AG09309 (cell line): ENCODE data around the gene ENO1.

Source experiments
- DNase-seq: peaks from one replicate; pipeline ENCODE4 v3.0.0-alpha.2; 2010; ENCODE audit warnings: low read depth
- H3K4me3 ChIP-seq: 2 replicates; pipeline ENCODE4 v1.5.1; 2011; ENCODE audit warnings: mild to moderate bottlenecking, low read depth, low read length, moderate library complexity; ENCODE audit not compliant: control insufficient read depth
- CTCF ChIP-seq: IDR thresholded peaks from 2 replicates; pipeline ENCODE4 v1.5.1; 2011; ENCODE audit warnings: mild to moderate bottlenecking, low read depth, low read length, inconsistent platforms; ENCODE audit not compliant: insufficient read depth, control insufficient read depth; ENCODE audit errors: missing control alignments

ENO1 gene

GRCh38 chr1:8870103-8870502, 8.4 kb downstream of the ENO1 start:
- DNase-seq = no peak
- no peak overlapping the region for H3K4me3 ChIP-seq
- no peak for TF ChIP-seq CTCF

GRCh38 chr1:8867878-8868567, 10.5 kb downstream of the ENO1 start:
- TF ChIP-seq CTCF = no peak
- DNase-seq = no peak

DNA sequence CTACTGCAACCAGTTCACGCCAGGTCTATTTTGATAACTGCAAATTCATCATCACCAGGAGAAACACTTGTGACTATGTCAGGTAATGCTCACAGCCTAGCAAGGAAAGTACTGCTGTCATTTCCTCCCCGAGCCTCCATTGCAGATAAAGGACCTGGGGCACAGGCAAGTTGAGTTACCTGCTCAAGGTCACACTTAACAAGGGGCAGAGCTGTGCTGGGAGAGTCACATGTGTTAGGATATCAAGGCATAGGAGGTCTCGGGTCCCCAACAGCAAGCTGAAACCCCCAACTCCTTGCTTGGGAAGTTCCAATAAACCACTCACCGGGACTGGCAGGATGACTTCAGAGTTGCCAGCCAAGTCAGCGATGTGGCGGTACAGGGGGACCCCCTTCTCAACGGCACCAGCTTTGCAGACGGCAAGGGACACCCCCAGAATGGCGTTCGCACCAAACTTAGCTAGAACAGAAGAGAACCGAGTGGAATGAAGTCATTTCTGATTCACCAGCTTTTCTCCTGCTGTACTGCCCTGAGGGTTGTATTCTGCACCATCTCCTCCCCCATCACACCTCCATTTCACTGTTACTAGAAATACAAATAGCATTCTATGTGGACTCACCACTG, 11.6 kb downstream of the ENO1 start:
- DNase-seq = no peak
- no peak for TF ChIP-seq CTCF

More at GRCh38 chr1:8867878-8868567, 10.5 kb downstream of the ENO1 start:
- no peak overlapping the region for H3K4me3 ChIP-seq

GRCh38 chr1:8866173-8866791, 12.2 kb downstream of the ENO1 start:
- no peak for TF ChIP-seq CTCF
- no peak for DNase-seq
- no peak overlapping the region for H3K4me3 ChIP-seq

More for the DNA sequence above, 11.6 kb downstream of the ENO1 start:
- H3K4me3 ChIP-seq = no peak overlapping the region

DNA sequence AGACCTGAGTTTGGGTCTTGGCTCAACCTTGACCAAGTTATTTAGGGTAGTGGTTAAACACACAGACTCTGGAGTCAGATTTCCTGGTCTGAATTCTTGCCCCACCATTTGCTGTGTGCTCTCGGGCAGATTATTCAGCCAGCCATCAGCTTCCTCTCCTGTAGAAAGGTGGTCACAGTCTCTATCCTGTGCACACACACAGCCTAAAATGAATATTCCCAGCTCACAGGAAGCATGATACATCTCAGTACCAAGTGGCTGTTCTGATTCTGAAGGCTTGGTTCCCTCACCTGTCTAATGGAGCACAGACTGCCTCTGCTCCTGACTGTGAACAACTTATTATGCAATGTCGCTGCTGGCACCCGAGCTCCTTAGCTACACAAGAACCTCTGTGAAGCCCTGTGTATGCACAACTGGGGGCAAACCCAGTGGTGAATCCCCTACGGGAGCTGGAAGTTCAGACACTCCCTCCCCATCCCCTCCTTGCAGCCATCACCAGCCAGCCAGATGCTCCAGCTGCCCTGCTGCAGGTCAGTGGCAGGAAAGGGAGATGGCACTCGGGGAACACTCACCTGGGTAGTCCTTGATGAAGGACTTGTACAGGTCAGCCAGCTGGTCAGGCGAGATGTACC, 13.7 kb downstream of the ENO1 start:
- H3K4me3 ChIP-seq = no peak overlapping the region

More for the DNA sequence above, 13.7 kb downstream of the ENO1 start:
- no peak for TF ChIP-seq CTCF
- no peak for DNase-seq
